Measurements from ENCODE around the gene SNCG.
"Not testable (repeated sequence)": the region's sequence is repeated elsewhere in the genome, so short reads cannot be mapped to it uniquely, and the experiment has no call there.

Gene SNCG

DNA sequence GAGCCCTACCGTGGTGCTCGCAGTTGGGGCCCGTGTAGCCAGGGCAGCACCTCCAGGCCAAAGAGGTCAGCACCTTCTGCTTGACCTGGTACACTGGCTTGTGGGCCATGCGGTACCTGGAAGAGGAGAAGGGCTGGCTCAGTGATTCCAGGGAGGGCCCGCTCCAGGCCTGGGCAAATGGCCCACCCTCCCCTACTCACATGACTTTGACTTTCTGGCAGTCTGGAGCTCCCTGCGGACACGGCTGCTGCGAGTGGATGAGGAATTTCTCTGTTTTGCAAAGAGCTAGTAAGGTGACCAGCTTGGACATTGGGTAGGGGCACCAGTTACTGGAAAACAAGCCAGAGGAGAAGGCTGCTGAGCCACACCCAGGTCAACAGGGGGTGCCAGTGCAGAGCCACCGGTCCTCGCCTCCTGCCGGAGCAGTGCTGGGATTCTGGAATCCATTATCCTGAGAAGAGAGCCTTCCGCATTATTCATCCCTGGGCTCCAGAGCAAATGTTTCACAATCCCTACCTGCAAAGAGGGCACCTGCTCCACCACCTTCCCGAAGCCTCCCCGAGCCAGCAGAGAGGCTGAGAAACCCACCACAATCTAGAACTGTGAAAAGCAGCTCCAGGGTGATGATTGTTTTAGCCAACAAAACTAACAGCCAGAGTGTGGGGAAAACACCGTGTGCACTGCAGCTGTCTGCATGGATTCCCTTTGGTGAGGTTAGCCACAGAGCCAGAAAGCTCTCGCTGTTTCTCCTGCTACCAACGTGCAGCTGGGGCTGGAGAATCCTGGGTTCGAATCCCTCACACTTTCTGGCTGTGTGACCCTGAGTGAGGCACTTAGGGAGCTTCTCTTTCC lies 12.8 kb upstream of the SNCG start:
- DNase-seq: no peak

DNA sequence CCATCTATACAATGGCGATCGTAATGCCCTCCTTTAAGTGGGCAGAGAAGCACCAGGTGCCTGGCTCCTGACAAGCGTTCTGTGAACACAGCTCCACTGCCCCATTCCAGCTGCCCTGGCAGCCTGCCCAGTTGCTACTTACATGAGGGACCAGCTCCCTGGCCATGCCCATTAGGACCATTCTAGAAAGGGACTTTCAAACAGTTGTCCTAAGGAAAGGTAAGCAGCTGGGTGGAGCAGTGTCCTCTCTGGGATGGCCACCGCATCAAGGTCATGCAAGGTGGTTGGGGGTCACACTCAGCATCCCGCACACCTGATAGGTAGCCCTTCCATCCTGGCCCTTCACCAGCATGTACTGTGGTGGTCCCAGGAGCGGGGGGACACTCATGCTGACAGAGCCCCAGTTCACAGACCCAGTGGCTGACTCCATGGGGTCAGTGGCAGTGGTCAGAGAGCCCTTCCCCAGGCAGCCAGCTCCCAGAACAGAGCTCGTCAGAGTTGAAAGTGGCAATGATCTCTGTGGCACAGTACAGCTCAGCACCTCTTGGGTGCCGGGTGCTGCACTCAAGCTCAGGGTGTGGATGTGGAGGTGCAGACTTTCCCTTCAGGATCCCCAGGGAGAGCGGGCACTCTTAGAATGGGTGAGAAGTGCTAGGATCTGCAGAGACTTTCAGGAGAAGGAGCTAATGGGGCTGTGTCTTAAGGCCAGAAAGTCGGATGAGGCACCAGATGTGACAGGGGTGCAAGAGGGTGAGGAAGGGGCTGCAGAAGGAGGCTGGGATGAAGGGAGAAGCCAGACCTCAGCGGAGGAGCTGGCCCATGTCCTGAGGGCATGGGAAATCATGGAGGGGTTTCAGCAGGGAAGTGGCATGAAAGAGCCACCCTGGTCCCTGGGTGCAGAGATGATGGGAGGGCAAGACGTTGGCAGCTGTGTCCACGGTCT lies 11.9 kb upstream of the SNCG start:
- DNase-seq: no peak

DNA sequence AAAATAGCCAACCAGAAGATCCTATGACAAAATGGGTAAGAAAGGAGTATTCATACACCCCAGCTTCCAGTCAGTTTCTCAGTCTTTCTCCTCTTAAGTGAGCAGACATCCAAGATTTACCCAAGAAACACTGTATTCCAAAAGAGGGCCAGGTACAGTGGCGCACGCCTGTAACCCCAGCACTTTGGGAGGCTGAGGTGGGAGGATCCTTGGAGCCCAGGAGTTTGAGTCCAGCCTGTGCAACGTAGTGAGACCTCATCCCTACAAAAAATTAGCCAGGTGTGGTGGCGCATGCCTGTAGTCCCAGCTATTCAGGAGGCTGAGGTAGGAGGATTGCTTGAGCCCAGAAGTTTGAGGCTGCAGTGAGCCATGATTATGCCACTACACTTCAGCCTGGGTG lies 10.6 kb upstream of the SNCG start:
- not testable (repeated sequence) for DNase-seq

DNA sequence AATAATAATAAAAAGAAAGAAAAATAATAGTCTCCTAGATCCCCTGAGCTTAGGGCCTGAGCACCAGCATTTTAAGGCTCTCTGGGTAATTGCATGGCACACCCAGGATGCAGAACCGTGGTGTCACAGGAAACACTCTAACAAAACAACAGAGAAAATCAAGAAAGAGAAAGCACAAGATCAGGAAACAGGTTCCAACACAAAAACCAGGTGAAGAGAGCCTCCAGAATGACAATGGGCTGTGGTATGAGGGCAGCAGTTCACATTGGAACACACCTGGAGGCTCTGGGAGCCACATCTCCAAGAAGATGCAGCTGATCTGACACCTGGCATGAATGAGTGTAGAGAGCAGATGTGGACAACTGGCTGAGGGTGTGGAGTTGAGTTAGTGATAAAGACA lies 8.1 kb upstream of the SNCG start:
- DNase-seq: no peak

DNA sequence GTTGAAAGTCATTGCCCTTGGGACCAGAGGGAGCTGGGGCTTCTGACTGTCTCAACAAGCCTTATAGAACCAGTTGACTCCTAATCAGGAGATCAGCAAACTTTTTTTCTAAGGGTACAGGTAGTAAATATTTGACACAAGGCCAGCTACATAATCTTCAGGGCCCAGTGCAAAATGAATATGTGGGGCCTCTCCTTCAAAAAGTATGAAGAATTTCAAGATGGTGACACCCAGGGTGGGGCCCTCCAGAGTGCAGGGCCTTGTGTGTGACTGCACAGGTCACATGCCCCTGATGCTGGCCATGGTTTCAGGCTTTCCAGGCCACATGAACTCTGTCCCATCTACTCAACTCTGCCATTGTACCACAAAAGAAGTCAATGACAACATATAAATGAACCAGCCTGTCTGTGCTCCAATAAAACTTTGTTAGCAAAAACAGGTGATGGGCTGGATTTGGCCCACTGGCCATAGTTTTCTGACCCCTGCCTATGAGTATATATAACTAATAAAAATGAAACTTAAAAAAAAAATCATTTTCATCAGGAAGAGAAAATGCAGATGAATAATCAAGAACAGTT lies 7.1 kb upstream of the SNCG start:
- DNase-seq: no peak

DNA sequence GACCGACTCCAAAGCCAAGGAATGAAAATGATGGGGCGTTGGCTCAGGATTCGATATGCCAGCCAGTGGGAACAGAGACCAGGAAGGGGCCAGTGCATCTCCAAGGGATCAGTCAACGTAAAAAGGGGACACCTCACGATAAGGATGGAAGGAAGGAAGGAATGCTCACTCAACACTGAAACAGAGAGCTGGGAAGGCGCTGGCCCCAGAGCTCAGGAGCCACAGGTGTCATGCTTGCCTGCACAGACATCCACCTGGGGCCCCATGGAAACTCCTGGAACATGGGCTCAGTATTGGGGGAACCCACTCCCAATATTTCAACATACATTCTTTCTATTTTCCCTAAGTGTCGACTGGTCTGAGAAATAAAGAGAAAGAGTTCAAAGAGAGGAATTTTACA lies 6.3 kb upstream of the SNCG start:
- no peak for DNase-seq

DNA sequence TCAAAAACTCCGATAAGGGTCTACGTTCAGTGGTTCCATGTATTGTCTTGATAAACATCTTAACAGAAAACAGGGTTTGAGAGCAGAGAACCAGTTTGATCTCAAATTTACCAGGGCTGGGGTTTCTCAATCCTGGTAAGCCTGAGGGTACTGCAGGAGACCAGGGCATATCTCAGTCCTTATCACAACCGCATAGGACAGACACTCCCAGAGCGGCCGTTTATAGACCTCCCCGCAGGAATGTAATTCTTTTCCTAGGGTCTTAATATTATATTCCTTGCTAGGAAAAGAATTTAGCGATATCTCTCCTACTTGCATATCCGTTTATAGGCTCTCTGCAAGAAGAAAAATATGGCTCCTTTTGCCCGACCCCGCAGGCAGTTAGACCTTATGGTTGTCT lies 5.7 kb upstream of the SNCG start:
- DNase-seq: not testable (repeated sequence)

DNA sequence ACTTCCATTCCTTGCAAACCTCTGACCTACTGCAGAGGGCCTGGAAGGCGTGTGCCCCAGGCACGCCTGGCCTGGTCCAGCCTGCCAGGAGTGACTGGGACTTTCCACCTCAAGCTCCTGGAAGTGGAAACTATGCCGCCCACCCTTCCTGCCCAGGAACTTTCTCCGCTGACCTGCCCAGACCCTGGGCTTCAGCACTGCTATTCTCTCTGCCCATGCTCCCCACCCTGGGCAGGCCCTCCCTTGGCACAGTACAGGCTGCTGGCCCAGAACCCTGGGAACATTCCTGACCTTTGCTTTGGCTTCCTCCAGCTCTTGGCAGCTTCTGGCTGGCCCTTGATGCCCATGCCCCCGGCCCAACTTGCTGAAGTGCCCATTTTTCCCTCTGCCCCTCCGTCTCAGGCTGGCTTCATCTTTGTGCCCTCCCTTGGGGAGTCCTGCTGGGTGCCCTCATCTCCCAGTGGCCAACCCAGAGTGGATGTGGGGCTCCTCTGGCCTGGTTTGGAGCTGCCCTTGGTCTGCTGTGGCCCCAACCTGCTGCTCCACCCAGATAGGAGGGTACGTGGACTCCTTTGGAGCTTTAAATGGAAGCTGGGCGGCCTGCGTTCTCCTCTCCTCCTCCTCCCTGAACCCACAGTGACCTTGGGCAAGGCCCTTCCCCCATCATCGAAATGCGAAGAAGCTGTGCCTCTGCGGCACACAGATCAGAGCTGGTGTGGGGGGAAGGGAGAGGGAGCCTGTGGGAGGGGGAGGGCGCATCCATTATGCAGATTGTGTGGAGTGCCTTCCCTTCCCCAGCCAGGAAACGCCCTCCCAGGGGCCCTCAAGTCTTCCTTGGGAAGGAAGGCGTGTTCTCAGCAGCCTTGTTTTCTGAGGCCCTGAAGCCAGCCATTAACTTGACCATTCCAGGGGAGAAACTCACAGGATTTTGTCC lies 4.4 kb upstream of the SNCG start:
- no peak for DNase-seq

DNA sequence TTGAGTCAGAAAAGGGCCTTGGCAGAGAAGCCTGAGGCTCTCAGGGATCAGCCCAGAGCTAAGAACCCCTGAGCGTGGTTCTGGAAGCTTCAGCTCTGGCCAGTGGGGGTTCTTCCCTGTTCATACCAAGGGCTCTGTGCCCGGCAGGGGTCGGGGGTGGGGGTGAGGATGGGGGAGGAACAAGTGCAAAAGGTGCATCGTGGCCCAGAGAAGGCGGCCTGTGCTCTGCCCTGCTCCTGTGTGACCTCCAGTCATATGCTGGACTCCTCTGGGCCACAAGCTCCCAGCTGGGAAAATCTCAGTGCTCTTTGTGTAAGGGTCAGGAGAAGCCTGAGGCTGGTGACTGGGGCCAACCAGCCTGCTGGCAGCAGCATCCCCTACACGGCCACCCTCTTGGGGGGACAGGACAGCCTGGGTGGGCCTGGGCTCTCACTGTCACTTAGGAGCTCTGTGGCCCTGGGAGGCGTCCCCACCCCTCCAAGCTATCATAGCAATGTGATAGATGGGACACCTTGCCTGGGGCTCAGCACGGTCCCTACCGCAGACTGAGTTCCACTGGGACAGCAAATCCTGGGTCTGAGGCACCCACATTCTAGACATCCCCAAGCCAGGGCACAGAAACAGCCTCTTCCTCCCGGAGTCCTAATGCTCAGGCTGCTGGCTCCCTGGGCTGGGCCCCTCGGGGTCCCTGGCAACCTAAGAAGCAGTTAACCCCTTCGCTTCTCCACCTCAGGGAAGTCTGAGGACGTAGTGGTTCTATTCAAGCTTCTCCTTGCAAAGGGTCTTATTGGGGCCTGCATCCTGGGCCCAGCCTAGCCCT lies 3.5 kb upstream of the SNCG start:
- no peak for DNase-seq

DNA sequence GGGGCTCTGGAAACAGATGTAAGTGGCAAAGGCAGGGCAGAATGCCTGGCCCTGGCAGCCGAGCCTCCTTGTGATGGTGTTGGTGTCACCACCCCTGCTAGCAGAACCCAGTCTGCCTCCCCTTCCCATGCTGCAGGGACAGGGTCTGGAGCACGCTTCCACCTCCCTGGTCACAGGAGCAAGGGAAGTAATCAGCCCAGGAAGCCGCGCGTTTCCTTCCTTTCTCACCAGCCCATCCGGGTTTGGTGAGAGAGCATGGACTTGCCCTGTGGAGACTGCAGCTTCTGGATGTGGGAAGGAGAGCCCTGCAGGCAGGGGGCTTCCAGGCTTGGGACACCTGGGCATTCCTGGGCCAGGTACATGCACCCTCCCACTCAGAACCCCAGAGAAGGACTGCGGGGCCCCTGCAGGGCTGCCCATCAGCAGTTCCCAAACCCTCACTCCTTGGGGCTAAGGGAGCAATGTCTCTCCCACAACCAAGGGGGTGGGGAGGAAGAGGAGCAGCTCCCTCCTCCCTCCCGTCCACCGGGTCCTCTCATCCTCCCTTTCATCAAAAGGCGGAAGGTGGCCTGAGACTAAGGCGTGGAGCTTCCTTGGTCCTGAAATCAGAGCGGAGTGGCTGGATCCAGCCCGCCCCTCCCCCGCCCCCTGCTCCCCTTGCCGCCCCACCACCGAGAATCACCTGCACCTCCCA lies 2.8 kb upstream of the SNCG start:
- DNase-seq: no peak

DNA sequence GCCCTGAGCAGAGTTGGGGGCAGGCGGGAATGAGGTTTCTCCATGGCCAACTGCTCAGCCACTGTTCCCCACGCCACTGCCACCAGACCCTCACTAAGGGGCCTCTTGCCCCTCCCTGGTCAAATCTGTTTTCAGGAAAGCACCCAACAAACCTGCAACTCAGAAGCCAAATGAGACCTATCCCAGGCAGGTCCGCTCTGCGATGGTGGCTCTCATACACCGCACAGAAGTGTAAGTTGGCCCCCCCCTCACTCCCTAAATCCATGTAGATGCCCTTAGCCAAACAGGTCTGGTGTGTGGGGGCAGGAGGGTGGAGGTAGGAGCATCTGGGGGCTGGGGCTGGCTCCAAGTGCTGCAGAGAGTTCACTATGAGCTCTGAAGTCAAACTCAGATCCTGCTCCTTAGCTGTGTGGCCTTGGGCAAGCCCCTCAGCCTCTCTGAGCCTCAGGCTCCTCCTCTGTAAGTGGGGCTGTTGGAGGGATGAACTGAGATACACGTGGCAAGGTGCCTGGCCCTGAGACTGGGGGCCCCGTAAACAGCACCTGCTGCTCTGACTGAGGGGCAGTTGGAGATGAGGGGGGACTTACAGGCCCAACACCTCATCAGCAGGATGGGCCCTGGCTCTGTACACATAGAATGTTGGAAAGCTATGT lies 2.1 kb upstream of the SNCG start:
- no peak for DNase-seq

DNA sequence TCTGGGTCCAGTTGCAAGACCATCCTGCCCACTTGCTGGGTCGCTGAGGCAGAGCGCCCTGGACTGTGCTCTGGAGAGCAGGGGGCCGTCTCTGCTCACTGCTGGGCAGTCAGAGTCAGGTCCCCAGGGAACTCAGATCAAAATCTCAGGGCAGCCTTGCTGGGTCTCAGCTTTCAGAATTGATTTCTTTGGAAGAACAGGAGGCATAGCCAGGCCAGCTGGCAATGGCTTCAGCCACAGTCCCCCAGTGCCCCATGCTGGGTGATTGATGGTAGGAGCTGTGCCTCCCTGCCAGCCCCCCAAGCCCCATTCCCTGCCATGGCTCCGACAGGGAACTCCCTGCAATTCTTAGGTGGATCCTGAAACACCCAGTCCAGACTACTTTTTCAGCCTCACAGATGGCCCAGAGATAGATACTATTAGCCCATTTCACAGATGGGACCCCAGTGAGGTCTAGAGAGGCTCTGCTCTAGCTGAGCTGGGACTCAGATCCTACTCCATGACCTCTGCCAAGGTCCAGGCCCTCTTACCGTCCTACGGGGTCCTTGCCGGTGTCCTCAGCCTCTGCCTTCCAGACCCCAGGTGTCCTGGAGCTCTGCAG lies 1.5 kb upstream of the SNCG start:
- no peak for DNase-seq

DNA sequence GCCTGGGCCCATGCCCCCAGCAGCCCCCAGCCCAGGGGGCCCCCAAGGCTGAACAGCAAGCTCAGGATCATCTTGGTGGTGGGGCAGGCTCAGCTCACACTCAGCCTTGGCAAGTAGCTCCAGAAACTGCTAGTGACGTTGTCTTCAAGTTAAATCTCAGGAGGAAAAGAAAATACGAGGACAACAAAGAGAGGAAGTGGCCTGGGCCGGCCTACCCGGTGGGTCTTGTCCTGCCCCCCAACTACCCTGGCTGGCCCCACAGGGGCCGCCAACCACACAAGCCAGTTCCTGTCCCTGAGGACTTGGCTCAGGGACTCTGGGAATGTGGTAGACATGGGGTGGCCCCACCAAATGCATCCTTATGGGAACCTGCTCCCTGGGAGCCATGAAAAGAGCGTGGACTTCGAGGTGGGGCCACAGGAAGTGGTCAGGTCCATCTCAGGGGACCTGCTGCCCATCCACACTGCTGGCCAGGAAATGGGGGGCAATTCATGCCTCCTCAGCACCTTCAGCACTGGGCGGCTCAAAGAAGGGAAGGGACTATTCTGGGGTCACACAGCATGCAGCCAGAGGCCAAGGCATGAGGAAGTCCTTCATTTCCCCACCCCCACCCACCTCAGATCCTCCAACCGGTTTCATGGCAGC lies 806 bp upstream of the SNCG start, which contains the start of gene MMRN2:
TSS of gene MMRN2 (minus strand) at position 145 of the 645 bp plus-strand sequence. CDS start at position 71, 74 bp downstream.
- DNase-seq: no peak

DNA sequence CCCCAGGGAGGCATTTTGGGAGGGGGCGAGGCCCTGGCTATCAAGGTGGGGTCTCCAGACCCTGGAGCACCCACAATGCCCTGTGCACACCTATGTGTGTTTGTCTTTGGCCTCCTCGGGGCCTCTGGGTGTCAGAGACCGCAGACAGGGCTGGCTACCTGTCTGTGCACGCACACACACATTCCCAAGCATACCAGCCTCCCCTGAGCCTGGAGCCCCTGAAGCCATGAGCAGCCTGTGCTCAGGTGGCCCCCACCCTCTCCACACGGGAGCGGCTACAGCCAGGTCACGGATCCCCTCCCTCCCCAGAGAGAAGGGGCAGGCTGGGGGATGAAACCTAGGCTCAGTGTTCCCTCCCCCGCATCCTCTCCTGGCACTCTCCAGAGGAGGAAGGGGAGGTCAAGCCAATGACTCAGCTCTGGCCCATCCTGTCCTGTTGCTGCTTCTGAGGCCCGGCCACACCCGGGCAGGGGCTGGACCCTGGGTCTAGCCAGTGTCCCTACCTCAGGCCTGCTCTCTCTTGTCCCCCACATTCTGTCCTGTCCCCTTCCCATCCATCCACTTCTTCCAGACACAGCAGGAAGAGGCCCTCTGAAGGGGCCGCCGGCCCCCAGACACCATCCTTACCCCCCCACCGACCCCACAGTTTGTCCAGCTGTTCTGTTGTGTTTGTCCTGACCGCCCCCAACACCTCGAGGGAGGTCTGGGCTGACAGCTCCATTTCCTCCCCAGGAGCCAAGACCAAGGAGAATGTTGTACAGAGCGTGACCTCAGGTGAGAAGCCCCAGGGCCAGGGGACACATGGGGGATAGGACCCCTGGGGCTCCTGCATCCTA lies 720 bp downstream of the SNCG start:
- no peak for DNase-seq

DNA sequence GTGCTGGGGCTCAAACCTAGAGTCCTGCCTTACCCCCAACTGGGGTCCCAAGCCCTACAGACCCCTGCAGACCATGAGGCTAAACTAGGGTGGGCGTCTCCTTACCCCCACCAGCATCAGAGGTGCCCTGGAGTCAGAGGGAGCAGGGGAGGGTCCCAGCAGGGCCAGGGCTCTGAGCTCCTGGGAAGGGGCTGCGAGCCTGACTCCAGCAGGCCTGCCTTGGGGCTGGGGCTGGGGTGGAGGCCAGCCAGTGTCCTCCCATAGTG lies 1.3 kb downstream of the SNCG start:
- no peak for DNase-seq

DNA sequence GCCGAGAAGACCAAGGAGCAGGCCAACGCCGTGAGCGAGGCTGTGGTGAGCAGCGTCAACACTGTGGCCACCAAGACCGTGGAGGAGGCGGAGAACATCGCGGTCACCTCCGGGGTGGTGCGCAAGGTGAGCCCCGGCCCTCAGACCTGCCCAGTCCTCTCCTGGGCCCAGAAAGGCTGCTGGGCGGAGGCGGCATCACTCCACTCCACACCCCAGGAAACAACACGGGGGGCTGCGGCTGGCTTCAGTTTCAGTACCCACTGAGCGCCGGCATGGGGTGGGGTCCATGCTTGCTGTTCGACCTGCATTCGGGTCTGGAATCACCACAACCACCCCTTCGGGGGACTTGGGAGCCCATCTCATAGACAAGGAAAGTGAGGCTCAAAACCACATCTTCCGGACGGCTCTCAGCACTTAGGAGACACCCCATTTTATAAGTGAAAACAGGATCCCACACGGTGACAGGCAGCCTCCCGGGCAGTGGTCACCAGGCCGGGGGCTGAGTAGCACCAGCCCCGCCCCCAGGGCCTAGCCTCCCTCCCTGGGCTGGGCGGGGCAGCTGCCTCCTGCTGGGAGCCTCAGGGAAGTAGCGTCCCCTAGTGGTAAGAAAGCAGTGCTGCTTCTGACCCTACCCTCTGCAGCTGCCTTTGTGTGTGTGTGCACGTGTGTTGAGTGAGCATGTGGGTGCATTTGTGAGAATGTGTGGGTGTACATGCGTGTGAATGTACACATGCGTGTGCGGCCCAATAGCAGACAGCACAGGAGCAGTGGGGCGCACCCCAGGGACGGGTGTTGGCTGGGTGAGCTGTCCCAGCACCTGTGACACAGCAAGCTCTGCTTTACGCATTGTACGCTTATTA lies 1.8 kb downstream of the SNCG start:
- DNase-seq: no peak

DNA sequence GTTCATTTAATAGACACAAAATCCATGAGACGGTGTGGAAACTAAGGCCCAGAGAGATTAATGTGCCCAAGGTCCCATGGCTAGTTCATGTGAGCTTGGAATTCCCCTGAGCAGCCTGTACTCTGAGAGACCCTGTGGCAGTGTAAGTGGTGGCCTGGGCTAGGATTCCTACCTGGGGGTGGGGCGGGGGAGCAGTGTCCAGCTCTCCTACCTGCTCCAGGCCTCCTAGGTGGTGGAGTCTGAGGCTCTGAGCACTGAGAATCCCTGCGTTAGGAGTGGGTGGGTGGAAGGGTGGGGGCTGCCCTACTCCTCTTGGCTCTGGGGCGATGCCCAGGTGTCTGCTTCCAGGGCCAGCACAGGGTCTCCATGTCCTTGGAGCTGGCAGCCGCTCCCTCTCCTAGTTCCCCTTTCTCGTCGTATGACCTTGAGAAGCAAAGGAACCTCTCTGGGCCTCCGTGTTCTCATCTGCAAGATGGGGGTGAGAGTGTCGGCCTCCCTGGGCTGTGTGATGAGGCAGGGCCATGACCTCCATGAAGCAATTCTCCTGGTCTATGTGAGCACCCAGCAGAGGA lies 2.5 kb downstream of the SNCG start:
- no peak for DNase-seq
